ENCODE measurements around the gene AMIGO3. TPM values are rescaled to one million over a fixed set of nuclear protein-coding genes. Genes with fewer than 3 reads are reported as not detected.

AMIGO3 gene
- total and polyA plus RNA-seq, 2 donors (not counting 1 experiment from before 2014, with no cell fraction given): 11.1 TPM; not detected in 1

DNA sequence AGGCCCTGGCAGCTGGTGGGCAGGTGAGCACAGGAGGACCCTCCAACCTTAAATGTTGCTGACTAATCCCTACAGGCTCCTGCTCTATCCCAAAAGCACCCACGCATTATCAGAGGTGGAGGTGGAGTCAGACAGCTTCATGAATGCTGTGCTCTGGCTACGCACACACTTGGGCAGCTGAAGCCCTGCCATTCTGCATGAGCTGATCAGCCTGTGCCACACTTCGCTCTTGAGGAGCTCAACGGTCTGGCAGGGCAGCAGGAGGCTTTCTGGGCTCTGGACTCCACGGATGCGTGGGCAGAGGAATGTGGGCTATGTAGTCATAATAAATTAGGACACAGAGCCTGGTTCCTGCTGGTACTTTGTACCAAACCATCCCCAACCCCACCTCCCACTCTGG is 36.3 kb downstream of the AMIGO3 start:
- intact Hi-C loops (cut with micrococcal nuclease): no loop called here
- H3K4me1 ChIP-seq (ENCODE audit: control insufficient read depth in 2 of 2, insufficient read depth in 2 of 2, low read length in 2 of 2): peaks cover 5 to 14% of the 10 kb centered on the region in 2 donors
- POLR2A ChIA-PET: no interaction called here
- Mint-ChIP-seq H3K27ac (no peak overlapping the region), H3K9me3 (ENCODE audit: insufficient read depth) (no peaks in the 10 kb centered on the region), H3K4me1 (peaks cover 9% of the 10 kb centered on the region), H3K4me3 (no peak overlapping the region), H3K27me3 (peaks cover 3% of the 10 kb centered on the region)
- peaks cover 0 to 13% (median 0%) of the 10 kb centered on the region in 4 experiments for H3K27me3 ChIP-seq (replicated peaks in 1 of 4; ENCODE audit: control extremely low read depth in 1 of 4, control insufficient read depth in 3 of 4, insufficient read depth in 4 of 4, low read length in 3 of 4)
- H4K20me1 ChIP-seq (ENCODE audit: control insufficient read depth, insufficient read depth, low read length, poor library complexity, severe bottlenecking): peaks cover 19% of the 10 kb centered on the region
- peaks cover 0 to 50% of the 10 kb centered on the region in 2 experiments for H3K36me3 ChIP-seq (replicated peaks in 1 of 2; ENCODE audit: control extremely low read depth in 1 of 2, control insufficient read depth in 1 of 2, extremely low read depth in 1 of 2, insufficient read depth in 2 of 2, low read length in 1 of 2)
- no peaks in the 10 kb centered on the region for H3K9me3 ChIP-seq (ENCODE audit: control extremely low read depth in 1 of 3, control insufficient read depth in 2 of 3, insufficient read depth in 1 of 3, low read length in 2 of 3)
- H3K79me2 ChIP-seq (ENCODE audit: control insufficient read depth, insufficient read depth, low read length): no peaks in the 10 kb centered on the region
- H3K27ac ChIP-seq (ENCODE audit: low read length in 2 of 2): no peak overlapping the region
- no peak overlapping the region for H2AFZ ChIP-seq (ENCODE audit: insufficient read depth, low read depth, low read length, poor library complexity, severe bottlenecking)
- no peak overlapping the region for H3K4me3 ChIP-seq (ENCODE audit: control extremely low read depth in 1 of 5, extremely low read depth in 1 of 5, insufficient read depth in 1 of 5, low read depth in 2 of 5, low read length in 4 of 5)
- TF ChIP-seq, protein P1, sequence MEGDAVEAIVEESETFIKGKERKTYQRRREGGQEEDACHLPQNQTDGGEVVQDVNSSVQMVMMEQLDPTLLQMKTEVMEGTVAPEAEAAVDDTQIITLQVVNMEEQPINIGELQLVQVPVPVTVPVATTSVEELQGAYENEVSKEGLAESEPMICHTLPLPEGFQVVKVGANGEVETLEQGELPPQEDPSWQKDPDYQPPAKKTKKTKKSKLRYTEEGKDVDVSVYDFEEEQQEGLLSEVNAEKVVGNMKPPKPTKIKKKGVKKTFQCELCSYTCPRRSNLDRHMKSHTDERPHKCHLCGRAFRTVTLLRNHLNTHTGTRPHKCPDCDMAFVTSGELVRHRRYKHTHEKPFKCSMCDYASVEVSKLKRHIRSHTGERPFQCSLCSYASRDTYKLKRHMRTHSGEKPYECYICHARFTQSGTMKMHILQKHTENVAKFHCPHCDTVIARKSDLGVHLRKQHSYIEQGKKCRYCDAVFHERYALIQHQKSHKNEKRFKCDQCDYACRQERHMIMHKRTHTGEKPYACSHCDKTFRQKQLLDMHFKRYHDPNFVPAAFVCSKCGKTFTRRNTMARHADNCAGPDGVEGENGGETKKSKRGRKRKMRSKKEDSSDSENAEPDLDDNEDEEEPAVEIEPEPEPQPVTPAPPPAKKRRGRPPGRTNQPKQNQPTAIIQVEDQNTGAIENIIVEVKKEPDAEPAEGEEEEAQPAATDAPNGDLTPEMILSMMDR (IDR thresholded peaks at IDR 0.05): no peak
- no peak for TF ChIP-seq EZH2 (IDR thresholded peaks at IDR 0.05; ENCODE audit: borderline replicate concordance, insufficient read depth, low read depth, low read length, poor library complexity, severe bottlenecking)
- H3K9ac ChIP-seq (ENCODE audit: low read length): no peak overlapping the region
- DNase-seq: no peak
- no peak overlapping the region for H3K4me2 ChIP-seq (replicated peaks; ENCODE audit: low read depth, low read length, poor library complexity, severe bottlenecking)
- CTCF ChIA-PET: interaction anchor here (0.6 kb wide), 1 partner anchor 621 kb away, joined by 3 read pairs; no protein-coding TSS in a partner anchor
- WGBS (ENCODE audit: insufficient coverage): 88% methylated on average over 4 of the region's 6 CpGs
- no peak for ATAC-seq (ENCODE audit: low read depth)

DNA sequence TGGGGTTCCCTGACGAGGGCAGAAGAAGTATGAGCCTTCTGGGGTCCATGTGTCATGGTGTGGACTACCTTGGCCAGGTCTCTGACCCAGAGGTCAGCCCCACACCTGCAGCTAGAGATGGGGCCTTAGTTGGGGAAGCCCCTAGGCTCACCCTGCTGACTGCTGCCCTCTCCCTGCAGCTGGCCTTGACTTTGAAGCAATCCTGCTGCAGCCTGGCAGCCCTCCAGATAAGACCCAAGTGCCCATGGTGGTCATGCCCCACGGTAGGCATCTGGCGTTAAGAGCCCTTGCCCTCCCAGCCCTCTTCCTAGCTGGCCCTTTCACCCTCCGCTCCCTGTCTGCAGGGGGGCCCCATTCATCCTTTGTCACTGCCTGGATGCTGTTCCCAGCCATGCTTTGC is 37.9 kb downstream of the AMIGO3 start:
- Mint-ChIP-seq H3K27ac (no peak overlapping the region), H3K9me3 (ENCODE audit: insufficient read depth) (no peaks in the 10 kb centered on the region), H3K4me3 (no peak overlapping the region), H3K27me3 (no peaks in the 10 kb centered on the region), H3K4me1 (peaks cover 5% of the 10 kb centered on the region)
- TF ChIP-seq, protein P1 (IDR thresholded peaks at IDR 0.05): no peak
- TF ChIP-seq EZH2 (IDR thresholded peaks at IDR 0.05; ENCODE audit: borderline replicate concordance, insufficient read depth, low read depth, low read length, poor library complexity, severe bottlenecking): no peak
- WGBS (ENCODE audit: insufficient coverage): 98% methylated on average over 4 of the region's 4 CpGs
- CTCF ChIA-PET: no interaction called here
- Histone ChIP-seq H3K4me2 (replicated peaks; ENCODE audit: low read depth, low read length, poor library complexity, severe bottlenecking) (no peak overlapping the region), H2AFZ (ENCODE audit: insufficient read depth, low read depth, low read length, poor library complexity, severe bottlenecking) (no peak overlapping the region), H3K27me3 (replicated peaks in 1 of 4; ENCODE audit: control extremely low read depth in 1 of 4, control insufficient read depth in 3 of 4, insufficient read depth in 4 of 4, low read length in 3 of 4) (peaks cover 0 to 4% (median 0%) of the 10 kb centered on the region in 4 experiments), H3K4me1 (ENCODE audit: control insufficient read depth in 2 of 2, insufficient read depth in 2 of 2, low read length in 2 of 2) (peaks cover 0 to 8% of the 10 kb centered on the region in 2 donors), H3K4me3 (ENCODE audit: control extremely low read depth in 1 of 5, extremely low read depth in 1 of 5, insufficient read depth in 1 of 5, low read depth in 2 of 5, low read length in 4 of 5) (no peak overlapping the region), H3K9me3 (ENCODE audit: control extremely low read depth in 1 of 3, control insufficient read depth in 2 of 3, insufficient read depth in 1 of 3, low read length in 2 of 3) (no peaks in the 10 kb centered on the region), H3K79me2 (ENCODE audit: control insufficient read depth, insufficient read depth, low read length) (no peaks in the 10 kb centered on the region), H3K27ac (ENCODE audit: low read length in 2 of 2) (no peak overlapping the region), H3K36me3 (replicated peaks in 1 of 2; ENCODE audit: control extremely low read depth in 1 of 2, control insufficient read depth in 1 of 2, extremely low read depth in 1 of 2, insufficient read depth in 2 of 2, low read length in 1 of 2) (peaks cover 0 to 66% of the 10 kb centered on the region in 2 experiments), H4K20me1 (ENCODE audit: control insufficient read depth, insufficient read depth, low read length, poor library complexity, severe bottlenecking) (peaks cover 30% of the 10 kb centered on the region), H3K9ac (ENCODE audit: low read length) (no peak overlapping the region)
- POLR2A ChIA-PET: no interaction called here
- ATAC-seq (ENCODE audit: low read depth): no peak
- intact Hi-C loops (cut with micrococcal nuclease): no loop called here
- no peak for DNase-seq

Data from B cell (primary cell).